ENCODE measurements around the gene PLEKHA7.
"Not testable (repeated sequence)": the region's sequence is repeated elsewhere in the genome, so short reads cannot be mapped to it uniquely, and the experiment has no call there.

Gene PLEKHA7

DNA sequence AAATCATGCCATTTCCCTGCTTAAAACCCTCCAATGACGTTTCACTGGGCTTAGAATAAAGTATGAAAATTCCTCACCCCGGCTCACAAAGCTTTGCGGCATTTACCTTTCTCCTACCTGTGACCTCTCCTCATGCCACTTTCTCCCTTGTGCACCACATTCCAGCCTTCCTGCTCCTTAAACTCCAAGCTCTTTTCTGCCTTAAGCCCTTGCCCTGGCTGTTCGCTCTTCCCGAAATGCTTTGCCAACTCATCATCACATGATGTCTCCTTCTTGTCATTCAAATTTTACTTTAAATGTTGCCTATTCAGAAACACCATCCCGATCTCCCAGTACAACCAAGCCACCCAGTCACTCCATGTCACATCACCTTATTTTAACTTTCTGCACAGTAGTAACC is 2.0 kb downstream of the PLEKHA7 start:
- DNase-seq (ENCODE audit: low read depth in 2 of 2), result no peak

DNA sequence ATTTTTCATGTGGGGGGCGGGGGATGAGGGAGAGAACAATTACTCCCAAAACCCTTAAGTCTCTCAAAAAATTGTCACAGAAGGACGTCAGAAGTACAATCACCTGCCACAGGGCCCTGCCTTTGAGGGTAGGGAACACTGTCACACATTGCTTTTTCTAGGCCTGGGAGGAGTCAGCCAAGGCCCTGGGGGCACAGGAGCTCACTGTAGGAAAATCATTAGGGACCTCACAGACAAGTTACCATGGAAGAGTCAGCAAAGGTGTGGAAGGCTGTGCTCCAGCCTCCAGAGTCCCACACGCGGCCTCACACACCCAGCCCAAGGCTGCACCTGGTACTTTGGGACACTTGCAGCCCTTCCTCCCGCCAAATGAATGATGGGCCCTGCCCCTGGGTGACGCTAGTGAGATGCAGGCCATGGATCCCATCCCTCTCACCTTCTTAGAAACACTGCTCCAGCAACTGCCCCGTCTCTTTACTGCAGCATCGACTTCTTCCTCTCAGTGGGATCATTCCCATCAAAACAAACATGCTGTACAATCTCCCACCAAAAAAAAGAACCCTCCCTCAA is 3.3 kb downstream of the PLEKHA7 start:
- no peak for DNase-seq (ENCODE audit: low read depth in 2 of 2)

DNA sequence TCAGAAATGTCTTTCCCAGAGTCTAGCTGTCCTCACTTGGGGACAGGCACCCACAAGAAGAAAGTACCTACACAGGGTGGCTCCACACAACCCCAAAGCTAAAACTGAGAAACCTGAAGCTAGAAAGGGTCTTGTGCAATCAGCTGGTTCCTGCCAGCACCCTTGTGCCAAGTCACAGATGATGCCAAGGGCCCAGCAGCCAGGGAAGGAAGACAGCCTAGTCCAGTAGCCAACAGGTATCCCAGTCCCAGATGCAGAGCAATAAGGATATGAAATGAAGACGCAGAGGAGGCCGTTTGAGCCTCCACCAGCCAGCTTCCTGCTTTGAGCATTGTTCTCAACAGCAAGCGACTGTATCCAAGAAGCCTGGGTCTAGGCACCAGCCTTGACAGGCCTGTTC is 6.1 kb downstream of the PLEKHA7 start:
- DNase-seq (ENCODE audit: low read depth in 2 of 2), result no peak

DNA sequence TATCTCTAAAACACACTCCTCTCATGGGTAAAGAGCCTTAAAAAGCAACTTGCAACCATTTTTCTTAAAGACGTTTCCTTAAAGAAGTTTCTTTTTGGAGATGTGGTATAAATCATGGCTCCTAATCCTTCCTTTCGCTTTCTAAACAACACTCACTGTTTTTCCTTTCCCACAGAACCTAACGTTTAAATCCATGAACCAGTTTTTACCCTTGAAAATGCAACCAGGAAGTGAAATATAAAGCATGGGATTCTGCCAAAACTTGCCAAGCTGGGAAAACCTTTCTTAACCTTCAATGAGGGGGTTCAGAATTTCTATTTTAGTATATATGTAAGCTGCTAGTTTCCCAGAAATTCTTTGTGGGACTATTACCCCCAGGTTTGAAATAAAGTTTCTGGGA is 8.6 kb downstream of the PLEKHA7 start:
- DNase-seq (ENCODE audit: low read depth in 2 of 2), result no peak

GRCh38 chr11:17004486-17005148 is 9.6 kb downstream of the PLEKHA7 start:
- no peak for DNase-seq (ENCODE audit: low read depth in 2 of 2)

DNA sequence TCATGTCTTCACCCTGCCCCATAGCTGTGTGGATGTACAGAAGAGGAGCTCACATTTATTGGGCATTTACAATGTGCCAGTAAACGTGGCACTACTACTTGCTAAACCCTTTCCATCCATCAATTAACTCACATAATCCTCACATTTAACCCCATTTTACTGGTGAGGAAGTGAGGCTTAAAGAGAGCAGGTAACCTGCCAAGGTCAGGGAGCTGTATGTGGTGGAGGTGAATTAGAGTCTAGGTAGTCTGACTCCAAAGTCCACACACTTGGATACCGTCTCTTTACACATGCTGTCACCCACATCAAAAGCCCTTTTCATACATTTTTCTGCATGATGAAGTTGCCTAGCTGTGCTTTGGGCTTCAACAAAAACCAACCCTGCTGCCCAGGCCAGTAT is 10.8 kb downstream of the PLEKHA7 start:
- no peak for DNase-seq (ENCODE audit: low read depth in 2 of 2)

GRCh38 chr11:17002543-17002942 is 11.7 kb downstream of the PLEKHA7 start:
- no peak for DNase-seq (ENCODE audit: low read depth in 2 of 2)

DNA sequence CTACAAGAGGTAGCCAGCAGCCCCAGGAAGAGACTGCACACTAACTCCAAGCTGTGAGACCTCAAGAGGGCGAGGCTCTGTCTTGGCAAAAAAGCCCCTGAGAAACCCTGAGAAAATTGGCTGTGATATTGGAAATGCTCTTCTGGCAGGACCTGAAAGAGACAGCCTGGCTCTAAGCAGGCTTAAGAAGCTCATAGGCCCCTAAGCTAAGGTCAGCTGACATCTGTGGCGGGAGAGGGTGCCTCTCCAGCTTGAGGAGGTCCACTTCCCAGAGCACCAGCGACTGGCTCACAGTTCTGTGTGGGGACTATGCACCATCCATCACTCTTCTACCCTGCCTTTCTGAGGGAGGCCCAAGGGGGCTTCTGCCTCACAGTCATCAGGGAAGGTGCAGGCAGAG is 12.4 kb downstream of the PLEKHA7 start:
- DNase-seq (ENCODE audit: low read depth in 2 of 2), result no peak

DNA sequence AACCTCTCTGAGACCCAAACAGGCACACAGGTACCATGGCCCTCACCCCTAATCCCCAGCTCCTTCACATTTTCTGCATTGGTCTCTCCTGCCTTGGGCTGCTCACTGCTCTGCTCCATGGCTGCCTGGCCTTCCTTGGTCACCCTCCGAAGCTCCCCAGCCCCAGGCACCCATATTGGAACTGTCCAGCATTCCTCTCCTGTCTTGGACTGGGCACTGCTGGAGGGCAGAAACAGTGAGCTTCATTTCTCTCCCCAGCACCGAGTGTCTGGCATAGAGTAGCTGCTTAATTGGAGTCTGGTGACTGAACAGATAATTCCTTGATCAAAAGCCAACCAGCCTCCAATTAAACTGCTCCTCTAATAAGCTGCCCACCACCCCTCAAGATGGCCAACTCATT is 13.2 kb downstream of the PLEKHA7 start:
- DNase-seq (ENCODE audit: low read depth in 2 of 2), result no peak

DNA sequence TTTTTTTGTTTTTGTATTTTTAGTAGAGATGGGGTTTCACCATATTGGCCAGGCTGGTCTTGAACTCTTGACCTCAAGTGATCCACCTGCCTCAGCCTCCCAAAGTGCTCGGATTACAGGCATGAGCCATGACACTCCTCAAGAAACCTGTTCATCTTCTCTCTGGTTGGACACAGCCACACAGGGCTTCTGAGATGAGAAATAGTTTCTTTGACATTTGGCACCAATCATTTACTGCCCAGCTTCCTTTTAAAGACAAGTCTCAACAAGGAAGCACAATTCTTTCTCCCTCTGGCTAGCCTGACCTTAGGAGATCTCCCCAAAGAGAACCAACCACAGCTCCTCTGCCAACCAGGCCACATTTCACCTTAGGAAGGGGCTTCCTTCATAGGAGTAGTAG is 14.0 kb downstream of the PLEKHA7 start:
- not testable (repeated sequence) for DNase-seq (ENCODE audit: low read depth in 2 of 2)

GRCh38 chr11:16999116-16999515 is 15.1 kb downstream of the PLEKHA7 start:
- no peak for DNase-seq (ENCODE audit: low read depth in 2 of 2)

- DNase-seq (ENCODE audit: low read depth in 2 of 2), result no peak
Measured at GRCh38 chr11:16997624-16998023, 16.6 kb downstream of the PLEKHA7 start.

DNA sequence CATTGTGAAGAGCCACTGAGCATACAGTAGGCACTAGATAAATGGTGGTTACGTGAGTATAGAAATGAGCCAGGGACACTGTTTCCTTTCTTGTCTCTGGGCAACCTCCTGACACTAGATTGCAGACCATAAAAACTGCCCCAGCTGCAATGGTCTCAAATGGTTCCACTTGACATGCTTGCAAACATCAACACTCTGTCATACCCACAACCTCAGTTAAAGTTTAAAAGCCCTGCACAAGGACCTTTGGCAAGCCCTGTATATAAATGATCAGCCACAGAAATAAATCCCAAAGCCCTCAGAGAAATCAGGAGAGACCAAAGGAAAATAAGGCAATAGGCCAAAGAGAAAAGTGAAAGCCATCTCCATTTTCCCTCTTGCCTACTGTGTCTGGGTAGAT is 20.7 kb downstream of the PLEKHA7 start:
- no peak for DNase-seq (ENCODE audit: low read depth in 2 of 2)

DNA sequence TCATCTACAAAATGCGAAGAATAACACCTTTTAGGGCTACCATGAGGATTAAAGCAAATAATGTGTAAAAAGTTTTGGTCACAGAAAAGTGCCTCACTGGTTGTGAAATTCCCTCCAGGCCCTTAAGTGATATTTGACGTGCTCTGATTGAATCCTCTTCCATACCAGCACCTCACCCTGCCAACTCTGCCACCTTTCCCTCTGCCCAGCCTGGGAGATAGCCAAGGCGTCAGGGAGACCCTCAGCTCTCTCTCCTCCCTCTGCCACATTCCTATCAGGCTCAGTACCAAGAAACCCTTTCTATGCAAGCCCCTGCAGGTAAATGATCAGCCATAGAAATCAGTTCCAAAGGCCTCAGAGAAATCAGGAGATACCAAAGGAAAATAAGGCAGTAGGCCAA is 21.4 kb downstream of the PLEKHA7 start:
- no peak for DNase-seq (ENCODE audit: low read depth in 2 of 2)

- no peak for DNase-seq (ENCODE audit: low read depth in 2 of 2)
Measured at GRCh38 chr11:16989554-16989953, 24.7 kb downstream of the PLEKHA7 start.

DNA sequence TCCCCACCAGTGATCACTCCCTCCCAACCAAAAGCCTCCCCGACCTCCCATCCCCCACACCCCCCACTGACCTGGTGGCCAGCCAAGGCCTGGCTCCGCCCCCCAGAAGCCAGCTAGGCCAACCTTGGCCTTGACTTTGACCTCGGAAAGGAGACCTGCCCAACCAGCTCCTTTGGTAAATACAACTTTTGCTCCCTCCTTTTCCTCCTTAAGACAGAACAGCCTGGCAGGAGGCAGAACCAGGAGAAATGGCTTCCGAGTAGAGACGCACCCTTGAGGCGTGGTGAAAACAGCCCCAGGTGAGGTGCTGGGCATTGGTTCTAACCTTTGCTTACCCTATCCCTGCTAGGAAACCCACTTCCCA is 27.0 kb downstream of the PLEKHA7 start:
- no peak for DNase-seq (ENCODE audit: low read depth in 2 of 2)

- peak; percentile 31 to 32 for DNase-seq (ENCODE audit: low read depth in 2 of 2)
Measured at GRCh38 chr11:16986434-16987204, 27.6 kb downstream of the PLEKHA7 start.

- DNase-seq (ENCODE audit: low read depth in 2 of 2), result no peak
Measured at GRCh38 chr11:16985297-16985696, 28.9 kb downstream of the PLEKHA7 start.

DNA sequence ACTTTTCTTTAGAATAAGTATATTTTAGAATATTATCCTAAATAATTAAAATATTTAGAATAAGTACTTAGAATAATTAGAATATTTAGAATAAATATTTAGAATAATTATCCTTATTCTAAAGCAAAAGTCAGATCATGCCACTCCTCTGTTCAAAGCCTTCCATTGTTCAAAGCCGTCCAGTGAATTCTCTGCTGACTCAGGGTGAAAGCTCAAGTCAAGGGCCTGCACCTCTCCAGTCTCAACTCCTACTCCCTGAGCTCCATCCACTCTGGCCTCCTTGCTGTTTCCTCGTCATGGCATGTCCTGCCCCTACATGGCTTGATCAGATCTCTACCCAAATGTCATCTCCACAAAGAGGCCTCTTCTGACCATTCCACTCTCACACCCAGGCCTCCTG is 30.0 kb downstream of the PLEKHA7 start:
- no peak for DNase-seq (ENCODE audit: low read depth in 2 of 2)

- DNase-seq (ENCODE audit: low read depth in 2 of 2), result no peak
Measured at GRCh38 chr11:16982809-16983208, 31.4 kb downstream of the PLEKHA7 start.

GRCh38 chr11:16982256-16982671 is 31.9 kb downstream of the PLEKHA7 start:
- DNase-seq (ENCODE audit: low read depth in 2 of 2), result no peak

DNA sequence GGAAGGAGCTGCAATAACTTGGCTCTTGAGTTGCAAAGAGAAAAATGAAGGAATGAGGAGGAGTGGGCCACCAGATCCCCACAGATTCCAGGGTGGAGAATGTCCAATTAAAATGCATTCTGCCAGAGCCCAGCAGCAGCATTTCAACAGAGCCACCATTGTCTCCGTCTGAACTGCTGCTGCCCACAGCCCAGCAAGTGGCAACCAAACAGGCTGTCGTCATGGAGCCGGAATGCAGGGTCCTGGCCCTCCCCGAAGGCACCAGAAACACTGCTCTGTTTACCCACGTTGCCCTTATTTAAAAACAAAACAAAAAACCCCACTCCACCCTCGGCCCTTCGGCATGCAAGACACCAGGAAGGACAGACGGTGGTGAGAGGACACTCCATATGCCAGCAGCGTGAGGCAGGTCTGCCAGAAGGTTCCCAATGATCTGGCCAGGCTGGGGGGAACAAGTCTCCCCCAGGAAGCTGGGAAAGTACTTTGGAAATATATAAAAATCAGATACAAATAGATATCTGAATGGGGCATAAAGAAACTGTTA is 32.5 kb downstream of the PLEKHA7 start:
- no peak for DNase-seq (ENCODE audit: low read depth in 2 of 2)

Measured in activated CD4-positive, alpha-beta T cell treated with anti-CD3 and anti-CD28 coated beads for 24 hours (primary cell).